H1 (cell line): ENCODE results near the gene ZNF618. TPM values are rescaled to one million over a fixed set of nuclear protein-coding genes. Genes with fewer than 3 reads are reported as not detected.

Source experiments
- CTCF ChIA-PET: fragments of 300-600 bp; sonication (Branson Sonifier 250); formaldehyde crosslinking; loops from one replicate; lab custom pipeline; 2021; ENCODE audit not compliant: partially characterized antibody; lab: Charles Lee
- POLR2A ChIA-PET: fragments of 300-600 bp; sonication (Branson Sonifier 250); formaldehyde crosslinking; loops from one replicate; lab custom pipeline; 2021; ENCODE audit warnings: inconsistent platforms; ENCODE audit not compliant: partially characterized antibody; lab: Charles Lee
- DNase-seq, 2 experiments: peaks; one replicate each; pipeline versions ENCODE4 v3.0.0 to v3.0.0-alpha.2; 2010 to 2022; ENCODE audit warnings: low spot score in 2 of 2, low read depth in 1 of 2, mixed read lengths in 1 of 2
- FAIRE-seq: peaks from 2 replicates; lab custom pipeline; 2011; peaks lifted over from hg19 to GRCh38; lab: Jason Lieb, UNC
- H2AFZ ChIP-seq: 2 replicates; pipeline ENCODE4 v1.8.1; 2012; ENCODE audit warnings: low read length, inconsistent platforms
- H2AK5ac ChIP-seq: 2 replicates; pipeline ENCODE4 v1.6.1; 2013; ENCODE audit warnings: low read depth, low read length
- H2BK120ac ChIP-seq: replicated peaks from 2 replicates; pipeline ENCODE3; 2013; ENCODE audit warnings: low read depth, low read length, inconsistent platforms
- H2BK12ac ChIP-seq: 2 replicates; pipeline ENCODE4 v1.6.1; 2013; ENCODE audit warnings: low read depth, low read length
- H2BK15ac ChIP-seq: 2 replicates; pipeline ENCODE4 v1.6.1; 2013; ENCODE audit warnings: low read length
- H2BK20ac ChIP-seq: 2 replicates; pipeline ENCODE4 v1.6.1; 2013; ENCODE audit warnings: low read length
- H2BK5ac ChIP-seq: 2 replicates; pipeline ENCODE4 v1.6.1; 2013; ENCODE audit warnings: low read depth, low read length
- H3K14ac ChIP-seq: 2 replicates; pipeline ENCODE4 v1.6.1; 2013; ENCODE audit warnings: inconsistent platforms; ENCODE audit not compliant: insufficient read length
- H3K18ac ChIP-seq: 2 replicates; pipeline ENCODE4 v1.6.1; 2013; ENCODE audit warnings: low read length; ENCODE audit errors: extremely low read depth
- H3K23ac ChIP-seq: 2 replicates; pipeline ENCODE4 v1.6.1; 2013; ENCODE audit warnings: inconsistent platforms; ENCODE audit not compliant: insufficient read length
- H3K23me2 ChIP-seq: 2 replicates; pipeline ENCODE4 v1.6.1; 2013; ENCODE audit warnings: low read depth, low read length
- H3K27ac ChIP-seq: 2 replicates; pipeline ENCODE4 v1.6.1; 2011; ENCODE audit warnings: low read depth, low read length, inconsistent platforms
- H3K27me3 ChIP-seq, 4 experiments: replicated peaks in 1 of 4; 1 replicate in 1 of 4; 2 replicates in 3 of 4; pipeline versions ENCODE4 v1.6.1 to v1.8.1; 2011 to 2013; ENCODE audit warnings: low read length in 3 of 4, mild to moderate bottlenecking in 3 of 4, inconsistent platforms in 2 of 4, mixed read lengths in 2 of 4, moderate library complexity in 1 of 4; ENCODE audit not compliant: control insufficient read depth in 3 of 4, insufficient read depth in 3 of 4; ENCODE audit errors: extremely low read depth in 1 of 4
- H3K36me3 ChIP-seq, 4 experiments: 2 replicates each; pipeline versions ENCODE4 v1.6.1 to v1.8.1; 2011 to 2013; ENCODE audit warnings: mild to moderate bottlenecking in 4 of 4, low read length in 3 of 4, moderate library complexity in 2 of 4, control low read depth in 1 of 4, inconsistent platforms in 1 of 4; ENCODE audit not compliant: insufficient read depth in 4 of 4, control insufficient read depth in 2 of 4
- H3K4ac ChIP-seq: replicated peaks from 2 replicates; pipeline ENCODE3; 2013; ENCODE audit warnings: low read length, low read depth, mixed read lengths, inconsistent platforms; ENCODE audit not compliant: insufficient read length
- H3K4me1 ChIP-seq, 4 experiments: replicated peaks in 1 of 4; 1 replicate in 1 of 4; 2 replicates in 3 of 4; pipeline versions ENCODE4 v1.6.1 to v1.8.1; 2011 to 2013; ENCODE audit warnings: low read length in 3 of 4, inconsistent platforms in 2 of 4, mixed read lengths in 1 of 4; ENCODE audit not compliant: insufficient read depth in 4 of 4, control insufficient read depth in 3 of 4
- H3K4me2 ChIP-seq, 2 experiments: 2 replicates each; pipeline versions ENCODE4 v1.6.1 to v1.8.1; 2011 to 2013; ENCODE audit warnings: low read depth in 2 of 2, low read length in 2 of 2, control low read depth in 1 of 2, inconsistent platforms in 1 of 2, mild to moderate bottlenecking in 1 of 2; ENCODE audit not compliant: insufficient read depth in 1 of 2
- H3K4me3 ChIP-seq, 4 experiments: fragments of 200-600, 300-600 bp in 1 of 4; sonication (generic), shearing (Covaris generic), sonication (Bioruptor Twin) in 1 of 4; 2 replicates each; pipeline versions ENCODE4 v1.5.1 to v1.8.1; 2011 to 2016; ENCODE audit warnings: low read length in 4 of 4, low read depth in 3 of 4, control low read depth in 2 of 4, inconsistent platforms in 2 of 4, mild to moderate bottlenecking in 2 of 4, mixed read lengths in 1 of 4, moderate library complexity in 1 of 4; ENCODE audit not compliant: insufficient read depth in 2 of 4; ENCODE audit errors: extremely low read depth in 1 of 4
- H3K56ac ChIP-seq: replicated peaks from 2 replicates; pipeline ENCODE3; 2013; ENCODE audit warnings: low read depth, mild to moderate bottlenecking, mixed read lengths, low read length, inconsistent platforms; ENCODE audit not compliant: insufficient read length
- H3K79me1 ChIP-seq: 2 replicates; pipeline ENCODE4 v1.6.1; 2013; ENCODE audit warnings: low read depth, low read length, control low read depth
- H3K79me2 ChIP-seq, 2 experiments: 2 replicates each; pipeline versions ENCODE4 v1.6.1 to v1.8.1; 2012 to 2013; ENCODE audit warnings: low read length in 2 of 2, mild to moderate bottlenecking in 2 of 2, inconsistent platforms in 1 of 2; ENCODE audit not compliant: insufficient read depth in 2 of 2, control insufficient read depth in 1 of 2
- H3K9ac ChIP-seq, 4 experiments: replicated peaks in 1 of 4; 1 replicate in 1 of 4; 2 replicates in 3 of 4; pipeline versions ENCODE4 v1.6.1 to v1.8.1; 2011 to 2013; ENCODE audit warnings: low read depth in 3 of 4, low read length in 3 of 4, control low read depth in 2 of 4, mild to moderate bottlenecking in 2 of 4, moderate library complexity in 2 of 4, inconsistent platforms in 1 of 4; ENCODE audit errors: extremely low read depth in 1 of 4
- H3K9me3 ChIP-seq, 2 experiments: 2 replicates each; pipeline versions ENCODE4 v1.6.1 to v1.8.1; 2012 to 2013; ENCODE audit warnings: mild to moderate bottlenecking in 2 of 2, moderate library complexity in 2 of 2, control low read depth in 1 of 2, inconsistent platforms in 1 of 2, low read depth in 1 of 2, low read length in 1 of 2, mixed read lengths in 1 of 2; ENCODE audit not compliant: insufficient read depth in 2 of 2
- H4K20me1 ChIP-seq, 2 experiments: replicated peaks in 1 of 2; 2 replicates each; pipeline versions ENCODE3 to v1.8.1; 2011 to 2013; ENCODE audit warnings: inconsistent platforms in 2 of 2, low read length in 2 of 2, mild to moderate bottlenecking in 1 of 2; ENCODE audit not compliant: insufficient read depth in 2 of 2, control insufficient read depth in 1 of 2
- H4K5ac ChIP-seq: 2 replicates; pipeline ENCODE4 v1.6.1; 2013; ENCODE audit warnings: low read length, low read depth, mixed read lengths, inconsistent platforms; ENCODE audit not compliant: insufficient read length
- H4K8ac ChIP-seq: 2 replicates; pipeline ENCODE4 v1.8.0; 2013; ENCODE audit warnings: mild to moderate bottlenecking, moderate library complexity, low read length, inconsistent platforms; ENCODE audit not compliant: insufficient read depth; ENCODE audit errors: extremely low read depth
- H4K91ac ChIP-seq: replicated peaks from 2 replicates; pipeline ENCODE3; 2013; ENCODE audit warnings: low read length, mixed read lengths, inconsistent platforms; ENCODE audit not compliant: insufficient read length
- BCL11A ChIP-seq, 2 experiments: IDR thresholded peaks; one replicate each; pipeline ENCODE4 v1.6.1; 2011; ENCODE audit warnings: low read depth in 2 of 2, low read length in 2 of 2, mild to moderate bottlenecking in 2 of 2
- CTBP2 ChIP-seq: IDR thresholded peaks from 2 replicates; pipeline ENCODE4 v1.7.0; 2011; ENCODE audit warnings: borderline replicate concordance, mild to moderate bottlenecking, moderate library complexity, mixed read lengths, low read length; ENCODE audit not compliant: insufficient read depth, insufficient read length
- FOSL1 ChIP-seq: IDR thresholded peaks from 2 replicates; pipeline ENCODE4 v1.6.1; 2011; ENCODE audit warnings: mild to moderate bottlenecking, low read depth, low read length, moderate library complexity; ENCODE audit not compliant: insufficient read depth
- POLR2A ChIP-seq, 2 experiments: IDR thresholded peaks; 1 replicate in 1 of 2; 2 replicates in 1 of 2; pipeline ENCODE4 v1.6.1; 2011; ENCODE audit warnings: low read depth in 2 of 2, low read length in 2 of 2, mild to moderate bottlenecking in 2 of 2; ENCODE audit errors: control extremely low read depth in 1 of 2
- RBBP5 ChIP-seq: IDR thresholded peaks from 2 replicates; pipeline ENCODE4 v1.7.1; 2012; ENCODE audit warnings: low read depth, mild to moderate bottlenecking, inconsistent platforms, low read length, moderate library complexity, borderline replicate concordance
- SIRT6 ChIP-seq: IDR thresholded peaks from one replicate; pipeline ENCODE4 v1.7.1; 2012; ENCODE audit warnings: low read length, inconsistent platforms
- SIX5 ChIP-seq: IDR thresholded peaks from 2 replicates; pipeline ENCODE4 v1.6.1; 2011; ENCODE audit warnings: mild to moderate bottlenecking, low read depth, low read length
- SRF ChIP-seq: IDR thresholded peaks from 2 replicates; pipeline ENCODE4 v1.6.1; 2011; ENCODE audit warnings: mild to moderate bottlenecking, low read depth, low read length, moderate library complexity
- TAF7 ChIP-seq: optimal IDR thresholded peaks from 2 replicates; pipeline ENCODE3; 2011; ENCODE audit warnings: low read depth, mild to moderate bottlenecking, inconsistent platforms, low read length, moderate library complexity, borderline replicate concordance
- TBP ChIP-seq: IDR thresholded peaks from 2 replicates; pipeline ENCODE4 v1.6.1; 2011; ENCODE audit warnings: low read depth, low read length, improper control_type of control experiment
- TCF12 ChIP-seq: IDR thresholded peaks from 2 replicates; pipeline ENCODE4 v1.6.1; 2011; ENCODE audit warnings: low read depth, mild to moderate bottlenecking, low read length
- TEAD4 ChIP-seq: IDR thresholded peaks from 2 replicates; pipeline ENCODE4 v1.6.1; 2012; ENCODE audit warnings: low read depth, low read length, inconsistent platforms, mixed read lengths
- USF2 ChIP-seq: IDR thresholded peaks from 2 replicates; pipeline ENCODE4 v1.6.1; 2011; ENCODE audit warnings: low read length, improper control_type of control experiment
- WGBS, 2 experiments: shearing (Covaris generic) in 1 of 2; methylation state at CpG; one replicate each; pipeline versions ENCODE4 v1.1.6 to v1.1.7; 2013 to 2015; ENCODE audit warnings: low lambda C conversion rate in 2 of 2, mixed read lengths in 2 of 2, inconsistent platforms in 1 of 2, low coverage in 1 of 2, missing lambda C conversion rate in 1 of 2; ENCODE audit not compliant: insufficient replicate concordance in 2 of 2, insufficient coverage in 1 of 2, insufficient read length in 1 of 2; ENCODE audit errors: extremely low coverage in 1 of 2, missing lambda C conversion rate in 1 of 2; 5-methylcytosine and 5-hydroxymethylcytosine counted together
- polyA plus RNA-seq, 7 experiments: library from polyadenylated mRNA; depleted of rRNA in 3 of 7; stranded (reverse) in 5 of 7; unstranded in 2 of 7; fragments of >200 nt in 5 of 7; fragments of 200-250 nt in 2 of 7; gene quantifications; 1 replicate in 5 of 7; 2 replicates in 1 of 7; 4 replicates in 1 of 7; pipeline versions ENCODE4 v1.2.1 to v1.2.3, GENCODE V29; 2011 to 2013; ENCODE audit warnings: missing spikeins in 2 of 7, mixed read lengths in 2 of 7
- total RNA-seq: library from RNA; stranded (reverse); fragmentation: NEBNext Ultra II Directional; extraction: Animal tissue kit (Norgen Biotek cat#: 25700); gene quantifications from 2 replicates; pipeline ENCODE4 v1.2.1, GENCODE V29; 2021

The ZNF618 gene
- total and polyA plus RNA-seq, 2 of the 8 experiments (the other 6 are each of a cell fraction or from before 2014, with no cell fraction given) = 9.6 to 28.5 TPM

DNA sequence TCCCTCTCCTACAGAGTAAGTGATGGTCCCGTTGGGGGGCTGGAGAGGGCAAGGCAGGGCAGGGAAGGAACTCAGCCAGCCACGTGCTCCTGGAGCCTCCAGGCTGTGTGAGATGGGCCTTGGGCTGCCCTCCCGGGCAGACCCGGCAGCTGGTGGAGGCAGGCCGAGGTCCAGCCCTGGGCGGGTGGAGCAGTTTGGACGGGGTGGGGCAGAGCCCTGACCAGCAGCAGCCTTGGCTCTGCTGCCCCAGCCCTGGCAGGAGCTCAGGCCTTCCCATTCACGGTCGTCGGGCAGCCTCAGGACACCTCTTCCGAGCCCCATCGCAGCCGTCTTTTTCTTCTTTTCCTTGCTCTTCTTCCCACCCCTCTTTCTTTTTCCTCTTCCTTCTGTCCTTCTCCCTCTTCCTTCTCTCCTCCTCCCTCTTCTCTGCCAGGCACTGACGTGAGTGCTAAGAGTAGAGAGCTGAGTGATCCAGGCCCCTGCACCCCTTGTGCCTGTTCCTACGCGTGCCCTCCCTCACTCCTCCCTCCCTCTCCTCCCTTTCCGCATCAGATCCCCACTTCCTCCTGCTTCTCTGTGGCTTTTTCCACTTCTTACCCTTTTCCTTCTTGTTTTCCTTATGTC is 159.2 kb downstream of the ZNF618 start:
- no peaks in the 10 kb centered on the region for H3K79me1 ChIP-seq
- no peak overlapping the region for H2BK12ac ChIP-seq
- no peaks in the 10 kb centered on the region for H3K27me3 ChIP-seq
- no peaks in the 10 kb centered on the region for H3K9me3 ChIP-seq
- no peak overlapping the region for H2AFZ ChIP-seq
- TF ChIP-seq FOSL1 (no peak), RBBP5 (no peak), TBP (no peak), TCF12 (no peak), TEAD4 (no peak), SIX5 (no peak), USF2 (no peak), CTBP2 (no peak), BCL11A (IDR thresholded peaks at IDR 0.05; ENCODE audit: low read depth in 2 of 2, low read length in 2 of 2) (no peak), TAF7 (no peak), SRF (no peak), POLR2A (IDR thresholded peaks at IDR 0.05; ENCODE audit: control extremely low read depth in 1 of 2, low read depth in 2 of 2, low read length in 2 of 2) (no peak), SIRT6 (no peak)
- no peak overlapping the region for H2BK120ac ChIP-seq
- H3K14ac ChIP-seq = no peak overlapping the region
- ChIA-PET CTCF (interaction anchor here (0.7 to 3.6 kb wide), 9 partner anchors 11 to 302 kb away, joined by 3 to 11 read pairs (median 3); no protein-coding TSS in a partner anchor), POLR2A (interaction anchor here (0.7 kb wide), 1 partner anchor 294 kb away, joined by 4 read pairs; no protein-coding TSS in a partner anchor)
- H2BK5ac ChIP-seq = no peak overlapping the region
- H3K4me3 ChIP-seq = no peak overlapping the region
- H3K18ac ChIP-seq = no peak overlapping the region
- no peak overlapping the region for H2AK5ac ChIP-seq
- H4K91ac ChIP-seq = no peak overlapping the region
- no peak overlapping the region for H4K5ac ChIP-seq
- 87% methylated on average over 12 of the region's 17 CpGs; no CpG with 5 or more reads in 1 of the 2 experiments for WGBS, 2 experiments
- peak in 1 of 2 experiments; percentile 29 for DNase-seq
- peaks cover 0 to 16% (median 4%) of the 10 kb centered on the region in 4 experiments; a peak in 4 of 8 replicates for H3K36me3 ChIP-seq
- FAIRE-seq = no peak
- no peaks in the 10 kb centered on the region for H3K79me2 ChIP-seq
- H3K23ac ChIP-seq = no peak overlapping the region
- no peak overlapping the region for H2BK20ac ChIP-seq
- peaks cover 0 to 8% (median 6%) of the 10 kb centered on the region in 4 experiments; a peak in 4 of 7 replicates for H3K4me1 ChIP-seq
- no peak overlapping the region for H3K27ac ChIP-seq
- H3K9ac ChIP-seq = no peak overlapping the region
- no peaks in the 10 kb centered on the region; the same call in 1 of the 2 replicates for H3K23me2 ChIP-seq
- H2BK15ac ChIP-seq = no peak overlapping the region
- H4K8ac ChIP-seq = no peak overlapping the region
- no peaks in the 10 kb centered on the region for H4K20me1 ChIP-seq
- H3K4me2 ChIP-seq = no peak overlapping the region
- no peak overlapping the region for H3K56ac ChIP-seq
- no peak overlapping the region for H3K4ac ChIP-seq
